Neural progenitor cell (in vitro differentiated cells): ENCODE measurements around the gene CCDC149. TPM values are rescaled to one million over a fixed set of nuclear protein-coding genes. Genes with fewer than 3 reads are reported as not detected.

ENCODE experiments used
- DNase-seq: peaks from one replicate; pipeline ENCODE4 v3.0.0-alpha.2; 2016; ENCODE audit warnings: low spot score
- H2AFZ ChIP-seq: fragments of 200-600 bp; sonication (generic); replicated peaks from 2 replicates; pipeline ENCODE4 v1.6.1; 2016; ENCODE audit warnings: antibody characterized with exemption
- H3F3A ChIP-seq: fragments of 200-600 bp; sonication (generic); 2 replicates; pipeline ENCODE4 v1.6.1; 2016; ENCODE audit warnings: antibody characterized with exemption, low read depth
- H3K27ac ChIP-seq: fragments of 200-600 bp; sonication (generic); 2 replicates; pipeline ENCODE4 v1.5.1; 2016; ENCODE audit warnings: mild to moderate bottlenecking
- H3K27me3 ChIP-seq: fragments of 200-600 bp; sonication (generic); 2 replicates; pipeline ENCODE4 v1.6.1; 2016; ENCODE audit warnings: mild to moderate bottlenecking, moderate library complexity
- H3K36me3 ChIP-seq: fragments of 200-600 bp; sonication (generic); 2 replicates; pipeline ENCODE4 v1.5.1; 2016
- H3K4me1 ChIP-seq: fragments of 200-600 bp; sonication (generic); 2 replicates; pipeline ENCODE4 v1.6.1; 2016; ENCODE audit warnings: mixed run types
- H3K4me2 ChIP-seq: fragments of 200-600 bp; sonication (generic); 2 replicates; pipeline ENCODE4 v1.6.1; 2016
- H3K4me3 ChIP-seq: fragments of 200-600 bp; sonication (generic); 2 replicates; pipeline ENCODE4 v1.5.1; 2016
- H3K79me2 ChIP-seq: fragments of 200-600 bp; sonication (generic); 2 replicates; pipeline ENCODE4 v1.6.1; 2016; ENCODE audit warnings: low read depth
- H3K9ac ChIP-seq: fragments of 200-600 bp; sonication (generic); 2 replicates; pipeline ENCODE4 v1.6.1; 2016
- H3K9me3 ChIP-seq: fragments of 200-600 bp; sonication (generic); 2 replicates; pipeline ENCODE4 v1.5.1; 2016; ENCODE audit warnings: low read depth
- H4K20me1 ChIP-seq: fragments of 200-600 bp; sonication (generic); 2 replicates; pipeline ENCODE4 v1.6.1; 2016; ENCODE audit warnings: low read depth
- H3K27ac Mint-ChIP-seq: 3 replicates; pipeline ENCODE4 v1.8.0; 2021; ENCODE audit warnings: mixed read lengths
- H3K27me3 Mint-ChIP-seq: 2 replicates; pipeline ENCODE4 v1.8.0; 2022; ENCODE audit warnings: low read depth, mild to moderate bottlenecking, inconsistent platforms, moderate library complexity, mixed read lengths; ENCODE audit not compliant: insufficient read depth
- H3K36me3 Mint-ChIP-seq: 3 replicates; pipeline ENCODE4 v1.8.0; 2021; ENCODE audit warnings: mixed read lengths
- H3K4me1 Mint-ChIP-seq: 3 replicates; pipeline ENCODE4 v1.8.0; 2021; ENCODE audit warnings: mixed read lengths
- H3K4me3 Mint-ChIP-seq: 3 replicates; pipeline ENCODE4 v1.8.0; 2021; ENCODE audit warnings: mild to moderate bottlenecking, moderate library complexity, mixed read lengths
- H3K9me3 Mint-ChIP-seq: 3 replicates; pipeline ENCODE4 v1.8.0; 2020; ENCODE audit warnings: mixed read lengths
- CTCF ChIP-seq: fragments of 200-600 bp; sonication (generic); IDR thresholded peaks from 2 replicates; pipeline ENCODE4 v1.5.1; 2017; ENCODE audit warnings: antibody characterized with exemption, mild to moderate bottlenecking
- EZH2 ChIP-seq: fragments of 200-600 bp; sonication (generic); IDR thresholded peaks from 2 replicates; pipeline ENCODE4 v1.6.1; 2017; ENCODE audit warnings: antibody characterized with exemption, mild to moderate bottlenecking, moderate library complexity
- EZH2phosphoT487 ChIP-seq: fragments of 200-600 bp; sonication (generic); IDR thresholded peaks from 2 replicates; pipeline ENCODE4 v1.6.1; 2017; ENCODE audit warnings: antibody characterized with exemption
- total RNA-seq: library from RNA; depleted of rRNA; stranded (reverse); fragments of >200 nt; gene quantifications from 2 replicates; pipeline ENCODE4 v1.2.3, GENCODE V29; 2015; ENCODE audit warnings: low replicate concordance

The CCDC149 gene
- total RNA-seq, 1 donor from 2014 or later: 3.4 TPM

GRCh38 chr4:24808261-24808660 lies 104.6 kb downstream of the CCDC149 start:
- Mint-ChIP-seq H3K9me3 (peaks cover 2% of the 10 kb centered on the region), H3K36me3 (peaks cover 9% of the 10 kb centered on the region), H3K27me3 (peaks cover 5% of the 10 kb centered on the region), H3K27ac (no peak overlapping the region), H3K4me1 (peaks cover under 1% of the 10 kb centered on the region), H3K4me3 (no peak overlapping the region)
- no peaks in the 10 kb centered on the region for H3K36me3 ChIP-seq
- H3F3A ChIP-seq: no peaks in the 10 kb centered on the region
- H3K4me2 ChIP-seq: no peak overlapping the region
- no peaks in the 10 kb centered on the region for H3K9me3 ChIP-seq
- H3K4me3 ChIP-seq: no peak overlapping the region
- H3K79me2 ChIP-seq: no peaks in the 10 kb centered on the region
- H3K9ac ChIP-seq: no peak overlapping the region
- H3K27ac ChIP-seq: no peak overlapping the region
- H3K27me3 ChIP-seq: no peaks in the 10 kb centered on the region
- no peak for DNase-seq
- H3K4me1 ChIP-seq: no peaks in the 10 kb centered on the region
- H4K20me1 ChIP-seq: no peaks in the 10 kb centered on the region
- no peak for TF ChIP-seq CTCF
- no peak for TF ChIP-seq EZH2
- TF ChIP-seq EZH2phosphoT487: no peak
- H2AFZ ChIP-seq: no peak overlapping the region

- Mint-ChIP-seq H3K4me1 (peaks cover 7% of the 10 kb centered on the region), H3K27ac (no peak overlapping the region), H3K4me3 (no peak overlapping the region), H3K36me3 (peaks cover 9% of the 10 kb centered on the region), H3K9me3 (peaks cover 2% of the 10 kb centered on the region), H3K27me3 (peaks cover 5% of the 10 kb centered on the region)
- Histone ChIP-seq H3K27me3 (peaks cover under 1% of the 10 kb centered on the region), H4K20me1 (no peaks in the 10 kb centered on the region), H2AFZ (no peak overlapping the region), H3K79me2 (no peaks in the 10 kb centered on the region), H3F3A (no peaks in the 10 kb centered on the region), H3K9ac (no peak overlapping the region), H3K36me3 (no peaks in the 10 kb centered on the region), H3K4me2 (no peak overlapping the region), H3K9me3 (no peaks in the 10 kb centered on the region), H3K4me1 (no peaks in the 10 kb centered on the region), H3K4me3 (no peak overlapping the region), H3K27ac (no peak overlapping the region)
- DNase-seq: no peak
- TF ChIP-seq EZH2 (no peak), CTCF (no peak), EZH2phosphoT487 (no peak)
These were observed 105.2 kb downstream of the CCDC149 start for GRCh38 chr4:24807611-24808010.

GRCh38 chr4:24806206-24806990 lies 106.4 kb downstream of the CCDC149 start:
- no peak overlapping the region for H3K9ac ChIP-seq
- no peaks in the 10 kb centered on the region for H4K20me1 ChIP-seq
- H3K27me3 Mint-ChIP-seq: peaks cover 5% of the 10 kb centered on the region
- no peak overlapping the region for H2AFZ ChIP-seq
- no peaks in the 10 kb centered on the region for H3K79me2 ChIP-seq
- peaks cover 13% of the 10 kb centered on the region for H3K27me3 ChIP-seq
- no peak for TF ChIP-seq CTCF
- TF ChIP-seq EZH2phosphoT487: no peak
- no peak for TF ChIP-seq EZH2
- H3K9me3 Mint-ChIP-seq: no peaks in the 10 kb centered on the region
- H3K4me1 Mint-ChIP-seq: peaks cover 11% of the 10 kb centered on the region
- no peaks in the 10 kb centered on the region for H3F3A ChIP-seq
- H3K4me3 ChIP-seq: no peak overlapping the region
- no peaks in the 10 kb centered on the region for H3K36me3 ChIP-seq
- H3K9me3 ChIP-seq: no peaks in the 10 kb centered on the region
- H3K4me2 ChIP-seq: no peak overlapping the region
- DNase-seq: no peak
- no peak overlapping the region for H3K4me3 Mint-ChIP-seq
- no peak overlapping the region for H3K27ac Mint-ChIP-seq
- H3K36me3 Mint-ChIP-seq: peaks cover 7% of the 10 kb centered on the region
- H3K4me1 ChIP-seq: no peaks in the 10 kb centered on the region
- H3K27ac ChIP-seq: no peak overlapping the region
